Neuron (in vitro differentiated cells): ENCODE results near the gene PTPRN.

Experiments
- H2AFZ ChIP-seq: one replicate; pipeline ENCODE4 v1.6.1; 2013; ENCODE audit warnings: low read depth, mild to moderate bottlenecking, inconsistent platforms, low read length, moderate library complexity
- H3K27me3 ChIP-seq: one replicate; pipeline ENCODE4 v1.6.1; 2013; ENCODE audit warnings: low read length; ENCODE audit not compliant: insufficient read depth
- H3K36me3 ChIP-seq: one replicate; pipeline ENCODE4 v1.6.1; 2013; ENCODE audit warnings: low read length; ENCODE audit not compliant: insufficient read depth
- H3K4me1 ChIP-seq: one replicate; pipeline ENCODE4 v1.6.1; 2013; ENCODE audit warnings: low read length; ENCODE audit not compliant: insufficient read depth
- H3K4me3 ChIP-seq: 2 replicates; pipeline ENCODE4 v1.5.1; 2013; ENCODE audit warnings: mild to moderate bottlenecking, low read length, moderate library complexity
- H3K9me3 ChIP-seq: one replicate; pipeline ENCODE4 v1.6.1; 2013; ENCODE audit warnings: low read length

Gene PTPRN

GRCh38 chr2:219299372-219299760, 9.8 kb downstream of the PTPRN start:
- peaks cover 17% of the 10 kb centered on the region for H3K27me3 ChIP-seq
- no peak overlapping the region for H2AFZ ChIP-seq
- no peak overlapping the region for H3K4me3 ChIP-seq
- peaks cover 32% of the 10 kb centered on the region for H3K4me1 ChIP-seq
- no peaks in the 10 kb centered on the region for H3K36me3 ChIP-seq
- H3K9me3 ChIP-seq = no peaks in the 10 kb centered on the region

- Histone ChIP-seq H3K4me1 (peaks cover 37% of the 10 kb centered on the region), H3K27me3 (peaks cover 17% of the 10 kb centered on the region), H2AFZ (peak overlapping the region; percentile 7), H3K9me3 (no peaks in the 10 kb centered on the region), H3K36me3 (no peaks in the 10 kb centered on the region), H3K4me3 (no peak overlapping the region)
Measured at GRCh38 chr2:219298759-219299371, 10.3 kb downstream of the PTPRN start.

DNA sequence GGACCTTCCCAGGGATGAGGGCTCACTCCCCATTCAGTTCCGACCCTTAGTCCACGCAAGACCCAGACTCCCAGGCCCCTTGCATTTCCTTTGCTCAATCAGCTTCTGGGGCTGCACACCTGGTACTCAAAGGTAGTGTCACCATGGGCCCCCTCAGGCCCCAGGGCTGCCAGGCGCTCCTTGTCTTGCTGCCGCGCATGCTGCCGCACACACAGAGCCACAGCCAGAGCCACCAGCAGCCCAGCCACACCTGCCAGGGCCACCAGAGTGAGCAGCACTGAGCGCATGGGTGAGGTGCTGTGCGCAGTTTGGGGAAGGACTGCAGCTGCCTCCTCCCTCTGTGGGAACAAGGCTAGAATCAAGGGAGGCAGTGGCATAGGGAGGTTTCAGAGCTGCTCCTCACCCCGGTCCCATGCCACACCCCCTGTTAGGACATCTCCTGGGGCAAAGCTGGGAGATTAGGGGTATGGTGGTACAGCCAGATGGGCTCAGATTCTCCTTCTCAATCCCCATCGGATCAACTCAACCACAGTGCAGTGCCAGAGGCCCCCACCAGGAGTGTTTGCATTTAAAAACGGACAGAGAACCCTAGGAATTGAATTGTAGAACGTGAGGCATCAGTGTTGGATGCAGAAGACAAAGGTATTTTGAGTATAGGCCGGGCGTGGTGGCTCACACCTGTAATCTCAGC, 11.3 kb downstream of the PTPRN start:
- Histone ChIP-seq H3K9me3 (no peaks in the 10 kb centered on the region), H3K4me3 (no peak overlapping the region), H3K4me1 (peaks cover 37% of the 10 kb centered on the region), H3K27me3 (peaks cover 17% of the 10 kb centered on the region), H3K36me3 (no peaks in the 10 kb centered on the region), H2AFZ (no peak overlapping the region)

DNA sequence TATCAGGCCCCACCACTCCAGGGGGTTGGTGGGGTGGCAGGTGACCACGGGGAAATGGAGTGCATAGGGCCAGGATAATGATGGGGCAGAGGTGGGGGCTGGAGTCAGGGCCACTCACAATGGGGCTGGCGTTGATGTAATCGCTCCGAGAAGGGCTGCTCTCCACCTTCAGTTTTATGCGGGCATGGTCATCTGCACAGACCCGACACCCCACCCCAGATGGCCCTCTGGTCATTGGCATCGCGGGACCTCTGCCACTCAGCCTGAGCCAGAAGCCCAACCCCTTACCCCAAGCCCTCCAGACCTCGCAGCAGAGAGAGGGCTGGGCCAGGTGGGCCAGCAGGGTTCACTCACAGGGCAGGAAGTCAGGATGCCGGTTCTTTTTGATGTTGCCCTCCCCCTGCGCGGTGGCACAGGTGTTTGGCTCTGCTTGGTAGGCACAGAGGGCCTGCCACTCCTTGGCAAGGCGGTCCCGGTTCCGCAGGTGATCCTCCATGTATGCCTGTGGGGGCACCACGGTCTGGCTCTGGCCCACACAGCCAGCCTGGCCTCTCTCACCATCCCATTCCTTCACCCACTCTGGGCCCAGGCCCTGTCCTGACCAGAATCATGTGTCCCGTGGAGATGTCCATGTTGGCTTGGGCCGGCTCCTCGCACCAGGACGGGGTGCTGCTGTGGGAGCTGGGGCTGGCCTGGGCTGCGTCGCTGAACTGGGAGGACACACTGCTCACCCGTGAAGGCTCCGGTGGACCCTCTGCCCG, 12.4 kb downstream of the PTPRN start:
- Histone ChIP-seq H3K27me3 (peaks cover 17% of the 10 kb centered on the region), H3K9me3 (no peaks in the 10 kb centered on the region)

GRCh38 chr2:219296142-219296541, 13.1 kb downstream of the PTPRN start:
- peaks cover 15% of the 10 kb centered on the region for H3K27me3 ChIP-seq
- H3K4me1 ChIP-seq = peaks cover 35% of the 10 kb centered on the region
- H2AFZ ChIP-seq = no peak overlapping the region
- no peaks in the 10 kb centered on the region for H3K36me3 ChIP-seq
- no peak overlapping the region for H3K4me3 ChIP-seq
- H3K9me3 ChIP-seq = no peaks in the 10 kb centered on the region

More for the DNA sequence above, 12.4 kb downstream of the PTPRN start:
- Histone ChIP-seq H3K4me3 (no peak overlapping the region), H3K36me3 (no peaks in the 10 kb centered on the region), H2AFZ (no peak overlapping the region), H3K4me1 (peaks cover 37% of the 10 kb centered on the region)

GRCh38 chr2:219294356-219295351, 14.5 kb downstream of the PTPRN start:
- peak overlapping the region; percentile 71 for H2AFZ ChIP-seq
- H3K4me1 ChIP-seq = peaks cover 21% of the 10 kb centered on the region
- peaks cover 12% of the 10 kb centered on the region for H3K27me3 ChIP-seq
- no peaks in the 10 kb centered on the region for H3K9me3 ChIP-seq
- H3K36me3 ChIP-seq = no peaks in the 10 kb centered on the region
- H3K4me3 ChIP-seq = peak overlapping the region; percentile 78

- H3K27me3 ChIP-seq = peaks cover 8% of the 10 kb centered on the region
- H3K9me3 ChIP-seq = no peaks in the 10 kb centered on the region
- no peak overlapping the region for H3K4me3 ChIP-seq
- no peak overlapping the region for H2AFZ ChIP-seq
- H3K4me1 ChIP-seq = peaks cover 12% of the 10 kb centered on the region
- H3K36me3 ChIP-seq = no peaks in the 10 kb centered on the region
Measured at GRCh38 chr2:219293736-219294231, 15.4 kb downstream of the PTPRN start.

- Histone ChIP-seq H3K9me3 (no peaks in the 10 kb centered on the region), H2AFZ (no peak overlapping the region), H3K36me3 (no peaks in the 10 kb centered on the region), H3K27me3 (peaks cover 6% of the 10 kb centered on the region), H3K4me1 (peaks cover 11% of the 10 kb centered on the region), H3K4me3 (no peak overlapping the region)
Measured at GRCh38 chr2:219292616-219293015, 16.6 kb downstream of the PTPRN start.

DNA sequence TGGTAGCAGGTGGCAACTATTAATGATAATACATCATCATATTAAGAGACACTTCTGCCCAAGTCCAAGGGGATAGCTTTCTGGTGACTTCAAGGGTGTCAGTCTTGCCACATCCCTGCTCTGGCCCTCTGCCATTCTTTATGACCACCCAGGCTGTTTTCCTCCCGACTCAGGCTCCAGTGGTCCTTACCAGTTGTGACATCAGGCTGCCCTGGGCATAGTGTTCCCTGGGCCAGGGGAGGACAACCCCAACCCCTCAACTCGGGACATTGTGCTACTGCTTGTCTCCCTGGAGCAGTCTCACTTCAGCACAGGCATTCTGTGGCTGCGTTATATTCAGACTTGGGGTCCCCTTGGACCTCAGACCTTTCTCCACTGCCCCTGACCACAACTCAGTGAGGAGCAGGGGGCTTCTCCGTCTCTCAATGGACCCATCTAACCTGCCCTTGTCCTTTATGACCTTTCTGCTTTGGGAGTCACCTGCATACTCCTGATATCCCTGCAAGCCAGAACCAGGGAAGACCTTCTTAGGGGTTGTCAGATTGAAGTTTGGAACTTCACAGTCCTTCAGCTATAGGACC, 17.2 kb downstream of the PTPRN start:
- H3K36me3 ChIP-seq = no peaks in the 10 kb centered on the region
- H2AFZ ChIP-seq = no peak overlapping the region
- no peaks in the 10 kb centered on the region for H3K9me3 ChIP-seq
- H3K4me3 ChIP-seq = no peak overlapping the region
- peaks cover 3% of the 10 kb centered on the region for H3K27me3 ChIP-seq
- H3K4me1 ChIP-seq = peaks cover 11% of the 10 kb centered on the region

DNA sequence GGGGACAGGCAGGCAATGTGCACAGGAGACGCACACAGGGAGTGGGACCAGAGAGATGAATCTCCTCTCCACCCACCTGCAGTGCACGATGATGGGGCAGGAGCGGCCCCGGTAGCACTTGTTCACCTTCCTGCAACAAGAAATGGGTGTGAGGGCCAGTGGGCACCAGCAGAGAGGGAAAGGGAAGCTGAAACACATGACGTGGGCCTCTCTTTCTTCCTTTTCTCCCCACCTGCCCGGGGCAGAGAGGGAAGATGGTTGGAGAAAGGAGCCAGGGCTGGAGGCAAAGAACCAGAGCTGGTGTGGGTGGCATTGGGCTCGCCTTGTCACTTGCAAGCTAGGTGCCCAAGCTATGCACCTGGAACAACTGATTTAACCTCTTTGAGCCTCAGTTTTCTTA, 17.8 kb downstream of the PTPRN start:
- Histone ChIP-seq H3K4me3 (no peak overlapping the region), H3K27me3 (peaks cover 1% of the 10 kb centered on the region), H3K9me3 (no peaks in the 10 kb centered on the region), H3K4me1 (peaks cover 17% of the 10 kb centered on the region), H2AFZ (no peak overlapping the region), H3K36me3 (no peaks in the 10 kb centered on the region)

- Histone ChIP-seq H3K27me3 (no peaks in the 10 kb centered on the region), H3K9me3 (no peaks in the 10 kb centered on the region)
Measured at GRCh38 chr2:219290381-219291171, 18.6 kb downstream of the PTPRN start.

More at GRCh38 chr2:219290381-219291171, 18.6 kb downstream of the PTPRN start:
- H3K4me1 ChIP-seq = peaks cover 19% of the 10 kb centered on the region
- H3K4me3 ChIP-seq = no peak overlapping the region
- no peaks in the 10 kb centered on the region for H3K36me3 ChIP-seq
- no peak overlapping the region for H2AFZ ChIP-seq
